SK-N-SH (cell line): ENCODE results near the gene CNTNAP5.

Source experiments
- FOXJ3 ChIP-seq: sonication (generic); formaldehyde crosslinking; IDR thresholded peaks from 2 replicates; pipeline ENCODE4 v1.5.1; 2020; ENCODE audit warnings: mild to moderate bottlenecking, missing genetic modification reagents
- MAX ChIP-seq: IDR thresholded peaks from 2 replicates; pipeline ENCODE4 v1.4.0; 2012; ENCODE audit warnings: low read depth
- RFX5 ChIP-seq: IDR thresholded peaks from 2 replicates; pipeline ENCODE4 v1.6.1; 2012; ENCODE audit warnings: mild to moderate bottlenecking, improper control_type of control experiment, low read length
- SMC3 ChIP-seq: IDR thresholded peaks from 2 replicates; pipeline ENCODE4 v1.6.1; 2012; ENCODE audit warnings: low read depth, low read length, improper control_type of control experiment
- YY1 ChIP-seq: IDR thresholded peaks from 2 replicates; pipeline ENCODE4 v1.4.0; 2012; ENCODE audit warnings: low read depth, mild to moderate bottlenecking
- TF ChIP-seq, protein P1 (sequence below): fragments of 200-600 bp; sonication (generic); IDR thresholded peaks from 2 replicates; pipeline ENCODE4 v1.6.1; 2017; ENCODE audit warnings: antibody characterized with exemption, mild to moderate bottlenecking, moderate library complexity
- TF ChIP-seq, protein P2 (sequence below): IDR thresholded peaks from 2 replicates; pipeline ENCODE4; 2012
- TF ChIP-seq, protein P3 (sequence below): IDR thresholded peaks from 2 replicates; pipeline ENCODE4 v1.4.0; 2012; ENCODE audit warnings: low read depth, borderline replicate concordance

- TF ChIP-seq, protein P1, sequence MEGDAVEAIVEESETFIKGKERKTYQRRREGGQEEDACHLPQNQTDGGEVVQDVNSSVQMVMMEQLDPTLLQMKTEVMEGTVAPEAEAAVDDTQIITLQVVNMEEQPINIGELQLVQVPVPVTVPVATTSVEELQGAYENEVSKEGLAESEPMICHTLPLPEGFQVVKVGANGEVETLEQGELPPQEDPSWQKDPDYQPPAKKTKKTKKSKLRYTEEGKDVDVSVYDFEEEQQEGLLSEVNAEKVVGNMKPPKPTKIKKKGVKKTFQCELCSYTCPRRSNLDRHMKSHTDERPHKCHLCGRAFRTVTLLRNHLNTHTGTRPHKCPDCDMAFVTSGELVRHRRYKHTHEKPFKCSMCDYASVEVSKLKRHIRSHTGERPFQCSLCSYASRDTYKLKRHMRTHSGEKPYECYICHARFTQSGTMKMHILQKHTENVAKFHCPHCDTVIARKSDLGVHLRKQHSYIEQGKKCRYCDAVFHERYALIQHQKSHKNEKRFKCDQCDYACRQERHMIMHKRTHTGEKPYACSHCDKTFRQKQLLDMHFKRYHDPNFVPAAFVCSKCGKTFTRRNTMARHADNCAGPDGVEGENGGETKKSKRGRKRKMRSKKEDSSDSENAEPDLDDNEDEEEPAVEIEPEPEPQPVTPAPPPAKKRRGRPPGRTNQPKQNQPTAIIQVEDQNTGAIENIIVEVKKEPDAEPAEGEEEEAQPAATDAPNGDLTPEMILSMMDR: no peak
- TF ChIP-seq, protein P2, sequence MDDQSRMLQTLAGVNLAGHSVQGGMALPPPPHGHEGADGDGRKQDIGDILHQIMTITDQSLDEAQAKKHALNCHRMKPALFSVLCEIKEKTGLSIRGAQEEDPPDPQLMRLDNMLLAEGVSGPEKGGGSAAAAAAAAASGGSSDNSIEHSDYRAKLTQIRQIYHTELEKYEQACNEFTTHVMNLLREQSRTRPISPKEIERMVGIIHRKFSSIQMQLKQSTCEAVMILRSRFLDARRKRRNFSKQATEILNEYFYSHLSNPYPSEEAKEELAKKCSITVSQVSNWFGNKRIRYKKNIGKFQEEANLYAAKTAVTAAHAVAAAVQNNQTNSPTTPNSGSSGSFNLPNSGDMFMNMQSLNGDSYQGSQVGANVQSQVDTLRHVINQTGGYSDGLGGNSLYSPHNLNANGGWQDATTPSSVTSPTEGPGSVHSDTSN: no peak
- TF ChIP-seq, protein P3, sequence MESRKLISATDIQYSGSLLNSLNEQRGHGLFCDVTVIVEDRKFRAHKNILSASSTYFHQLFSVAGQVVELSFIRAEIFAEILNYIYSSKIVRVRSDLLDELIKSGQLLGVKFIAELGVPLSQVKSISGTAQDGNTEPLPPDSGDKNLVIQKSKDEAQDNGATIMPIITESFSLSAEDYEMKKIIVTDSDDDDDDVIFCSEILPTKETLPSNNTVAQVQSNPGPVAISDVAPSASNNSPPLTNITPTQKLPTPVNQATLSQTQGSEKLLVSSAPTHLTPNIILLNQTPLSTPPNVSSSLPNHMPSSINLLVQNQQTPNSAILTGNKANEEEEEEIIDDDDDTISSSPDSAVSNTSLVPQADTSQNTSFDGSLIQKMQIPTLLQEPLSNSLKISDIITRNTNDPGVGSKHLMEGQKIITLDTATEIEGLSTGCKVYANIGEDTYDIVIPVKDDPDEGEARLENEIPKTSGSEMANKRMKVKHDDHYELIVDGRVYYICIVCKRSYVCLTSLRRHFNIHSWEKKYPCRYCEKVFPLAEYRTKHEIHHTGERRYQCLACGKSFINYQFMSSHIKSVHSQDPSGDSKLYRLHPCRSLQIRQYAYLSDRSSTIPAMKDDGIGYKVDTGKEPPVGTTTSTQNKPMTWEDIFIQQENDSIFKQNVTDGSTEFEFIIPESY: no peak
- TF ChIP-seq YY1: no peak
- no peak for TF ChIP-seq SMC3
- TF ChIP-seq FOXJ3: no peak
- no peak for TF ChIP-seq RFX5
- no peak for TF ChIP-seq MAX
Measured at GRCh38 chr2:124837496-124837895, 812.4 kb downstream of the CNTNAP5 start.
